SK-N-SH treated with all-trans-retinoic acid at 6 μM for 48 hours (cell line): ENCODE measurements around the gene DPP6.

Experiments
- ATAC-seq: fragments of 200-7000 bp; cut with Tn5 transposase; 3 replicates; pipeline ENCODE4 v1.9.1; 2020; ENCODE audit warnings: mild to moderate bottlenecking, moderate library complexity
- ARNTL ChIP-seq: fragments of 450-650 bp; formaldehyde crosslinking; IDR thresholded peaks from 2 replicates; pipeline ENCODE4 v1.5.0; 2020; ENCODE audit warnings: low read depth, mild to moderate bottlenecking, moderate library complexity, borderline replicate concordance
- BACH2 ChIP-seq: fragments of 250-450 bp; sonication (Bioruptor Pico); IDR thresholded peaks from 2 replicates; pipeline ENCODE4 v1.9.0; 2021; ENCODE audit warnings: mild to moderate bottlenecking, borderline replicate concordance
- CSDC2 ChIP-seq: fragments of 250-450 bp; sonication (Bioruptor Pico); IDR thresholded peaks from 2 replicates; pipeline ENCODE4 v1.5.0; 2020; ENCODE audit warnings: mild to moderate bottlenecking, moderate library complexity
- ESRRG ChIP-seq: fragments of 250-450 bp; sonication (Bioruptor Pico); IDR thresholded peaks from 2 replicates; pipeline ENCODE4 v1.6.1; 2021; ENCODE audit warnings: mild to moderate bottlenecking
- ISL1 ChIP-seq: fragments of 250-450 bp; sonication (Bioruptor Pico); IDR thresholded peaks from 2 replicates; pipeline ENCODE4 v2.1.2; 2022; ENCODE audit warnings: mild to moderate bottlenecking, moderate library complexity
- OSR1 ChIP-seq: fragments of 250-450 bp; sonication (Bioruptor Pico); IDR thresholded peaks from 2 replicates; pipeline ENCODE4 v1.8.0; 2022; ENCODE audit warnings: moderate library complexity, mild to moderate bottlenecking, inconsistent platforms
- PPARA ChIP-seq: fragments of 250-450 bp; sonication (Bioruptor Pico); IDR thresholded peaks from 2 replicates; pipeline ENCODE4 v1.5.0; 2020; ENCODE audit warnings: mild to moderate bottlenecking, borderline replicate concordance
- RARB ChIP-seq: fragments of 250-450 bp; sonication (Bioruptor Pico); IDR thresholded peaks from 2 replicates; pipeline ENCODE4 v1.8.0; 2021; ENCODE audit warnings: mild to moderate bottlenecking, moderate library complexity
- SNAI2 ChIP-seq: fragments of 250-450 bp; sonication (Bioruptor Pico); IDR thresholded peaks from 2 replicates; pipeline ENCODE4 v1.5.0; 2020; ENCODE audit warnings: mild to moderate bottlenecking, moderate library complexity
- TCF4 ChIP-seq: fragments of 250-450 bp; sonication (Bioruptor Pico); IDR thresholded peaks from 2 replicates; pipeline ENCODE4 v1.8.0; 2021; ENCODE audit warnings: mild to moderate bottlenecking, moderate library complexity, borderline replicate concordance
- TOX ChIP-seq: fragments of 250-450 bp; sonication (Bioruptor Pico); IDR thresholded peaks from 2 replicates; pipeline ENCODE4 v1.8.0; 2021; ENCODE audit warnings: mild to moderate bottlenecking, moderate library complexity, borderline replicate concordance
- ZC3H10 ChIP-seq: fragments of 250-450 bp; sonication (Bioruptor Pico); IDR thresholded peaks from 2 replicates; pipeline ENCODE4 v1.5.1; 2021; ENCODE audit warnings: mild to moderate bottlenecking, moderate library complexity
- ZFP3 ChIP-seq: fragments of 250-450 bp; sonication (Bioruptor Pico); IDR thresholded peaks from 2 replicates; pipeline ENCODE4 v1.5.0; 2020; ENCODE audit warnings: mild to moderate bottlenecking, moderate library complexity
- ZFP30 ChIP-seq: fragments of 450-650 bp; formaldehyde crosslinking; IDR thresholded peaks from 2 replicates; pipeline ENCODE4 v1.5.0; 2022; ENCODE audit warnings: mild to moderate bottlenecking, moderate library complexity
- ZNF8 ChIP-seq: fragments of 450-650 bp; formaldehyde crosslinking; IDR thresholded peaks from 2 replicates; pipeline ENCODE4 v1.5.0; 2020; ENCODE audit warnings: mild to moderate bottlenecking, moderate library complexity
- TF ChIP-seq, protein P1 (sequence below): fragments of 250-450 bp; sonication (Bioruptor Pico); IDR thresholded peaks from 2 replicates; pipeline ENCODE4 v1.8.0; 2020; ENCODE audit warnings: mild to moderate bottlenecking, moderate library complexity, borderline replicate concordance
- TF ChIP-seq, protein P2 (sequence below): fragments of 250-450 bp; sonication (Bioruptor Pico); IDR thresholded peaks from 2 replicates; pipeline ENCODE4 v1.5.1; 2021; ENCODE audit warnings: mild to moderate bottlenecking, moderate library complexity
- TF ChIP-seq, protein P3 (sequence below): fragments of 250-450 bp; sonication (Bioruptor Pico); IDR thresholded peaks from 2 replicates; pipeline ENCODE4 v1.8.0; 2021; ENCODE audit warnings: low read depth, mild to moderate bottlenecking, moderate library complexity, borderline replicate concordance
- TF ChIP-seq, protein P4 (sequence below): fragments of 250-450 bp; sonication (Bioruptor Pico); IDR thresholded peaks from 2 replicates; pipeline ENCODE4 v1.5.0; 2020; ENCODE audit warnings: mild to moderate bottlenecking, moderate library complexity

DPP6 gene

DNA sequence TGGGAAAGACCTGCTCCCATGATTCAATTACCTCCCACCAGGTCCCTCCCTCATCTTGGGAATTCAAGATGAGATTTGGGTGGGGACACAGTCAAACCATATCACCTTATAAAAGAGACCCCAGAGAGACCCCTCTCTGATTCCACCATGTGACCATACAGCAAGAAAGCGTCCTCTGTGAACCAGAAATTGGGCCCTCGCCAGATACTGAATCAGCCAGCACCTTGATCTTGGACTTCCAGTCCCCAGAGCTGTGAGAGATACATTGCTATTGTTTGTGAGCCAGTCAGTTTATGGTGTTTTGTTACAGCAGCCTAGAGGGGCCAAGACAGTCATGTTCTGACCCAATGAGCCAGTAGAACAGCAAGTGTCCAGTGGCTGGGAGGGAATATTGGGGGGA is 718.2 kb downstream of the DPP6 start:
- TF ChIP-seq TOX (CRISPR knock-in tag) (no peak), RARB (CRISPR knock-in tag) (no peak), BACH2 (CRISPR knock-in tag) (no peak), SNAI2 (no peak)

DNA sequence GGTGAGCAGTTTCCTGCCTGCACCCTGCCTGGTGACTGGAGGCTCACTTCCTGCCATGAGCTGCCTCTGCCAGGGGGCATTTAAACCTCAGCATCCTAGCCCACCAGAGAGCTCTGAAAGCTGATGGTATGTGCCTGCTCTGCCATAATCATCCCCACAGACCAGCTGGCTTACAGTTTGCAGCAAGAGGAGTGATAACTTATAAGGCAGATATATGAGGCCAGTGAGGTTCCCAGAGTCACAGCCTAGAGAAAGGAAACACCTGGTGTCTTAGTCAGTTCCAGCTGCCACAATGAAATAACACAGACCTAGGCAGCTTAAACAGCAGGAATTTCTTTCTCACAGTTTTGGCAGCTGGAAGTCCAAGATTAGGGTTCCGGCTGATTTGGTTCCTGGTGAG is 718.8 kb downstream of the DPP6 start:
- TF ChIP-seq ESRRG (CRISPR knock-in tag) (no peak), RARB (CRISPR knock-in tag) (no peak), ARNTL (no peak), OSR1 (no peak)
- TF ChIP-seq, protein P1, sequence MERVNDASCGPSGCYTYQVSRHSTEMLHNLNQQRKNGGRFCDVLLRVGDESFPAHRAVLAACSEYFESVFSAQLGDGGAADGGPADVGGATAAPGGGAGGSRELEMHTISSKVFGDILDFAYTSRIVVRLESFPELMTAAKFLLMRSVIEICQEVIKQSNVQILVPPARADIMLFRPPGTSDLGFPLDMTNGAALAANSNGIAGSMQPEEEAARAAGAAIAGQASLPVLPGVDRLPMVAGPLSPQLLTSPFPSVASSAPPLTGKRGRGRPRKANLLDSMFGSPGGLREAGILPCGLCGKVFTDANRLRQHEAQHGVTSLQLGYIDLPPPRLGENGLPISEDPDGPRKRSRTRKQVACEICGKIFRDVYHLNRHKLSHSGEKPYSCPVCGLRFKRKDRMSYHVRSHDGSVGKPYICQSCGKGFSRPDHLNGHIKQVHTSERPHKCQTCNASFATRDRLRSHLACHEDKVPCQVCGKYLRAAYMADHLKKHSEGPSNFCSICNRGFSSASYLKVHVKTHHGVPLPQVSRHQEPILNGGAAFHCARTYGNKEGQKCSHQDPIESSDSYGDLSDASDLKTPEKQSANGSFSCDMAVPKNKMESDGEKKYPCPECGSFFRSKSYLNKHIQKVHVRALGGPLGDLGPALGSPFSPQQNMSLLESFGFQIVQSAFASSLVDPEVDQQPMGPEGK (CRISPR knock-in tag) = no peak
- ATAC-seq = no peak

More for the DNA sequence above, 718.2 kb downstream of the DPP6 start:
- ATAC-seq = no peak

DNA sequence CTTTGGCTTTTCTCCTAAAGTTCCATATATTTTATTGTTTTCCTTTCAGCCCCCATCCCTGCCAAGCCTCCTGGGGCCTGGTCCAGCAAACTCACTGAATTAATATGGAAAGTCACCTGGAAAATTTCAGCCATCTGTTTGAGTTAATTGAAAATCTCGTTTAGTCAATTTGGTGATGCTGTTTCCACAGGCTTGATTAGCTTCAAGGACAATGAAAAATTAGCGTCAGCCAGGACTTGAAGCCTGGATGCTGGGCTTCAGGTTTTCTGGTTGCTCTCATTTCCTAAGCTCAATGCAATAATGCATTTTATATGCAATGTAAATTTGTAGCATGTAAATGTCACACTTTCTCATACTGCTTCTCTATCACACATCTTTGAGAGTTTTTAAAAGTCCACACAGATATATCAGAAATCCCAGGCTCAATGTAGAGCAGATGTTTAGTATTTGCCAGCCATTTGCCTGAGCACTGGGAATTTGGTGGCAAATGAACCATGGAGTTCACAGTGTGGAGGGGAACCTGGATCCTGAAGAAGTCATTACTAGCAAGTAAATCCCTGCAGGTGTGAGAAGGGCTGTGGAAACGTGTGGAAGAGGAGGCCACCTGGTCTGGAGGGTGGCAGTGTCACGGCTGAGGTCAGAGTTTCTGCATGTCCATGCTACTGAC is 722.2 kb downstream of the DPP6 start:
- ATAC-seq = no peak
- TF ChIP-seq, protein P2, sequence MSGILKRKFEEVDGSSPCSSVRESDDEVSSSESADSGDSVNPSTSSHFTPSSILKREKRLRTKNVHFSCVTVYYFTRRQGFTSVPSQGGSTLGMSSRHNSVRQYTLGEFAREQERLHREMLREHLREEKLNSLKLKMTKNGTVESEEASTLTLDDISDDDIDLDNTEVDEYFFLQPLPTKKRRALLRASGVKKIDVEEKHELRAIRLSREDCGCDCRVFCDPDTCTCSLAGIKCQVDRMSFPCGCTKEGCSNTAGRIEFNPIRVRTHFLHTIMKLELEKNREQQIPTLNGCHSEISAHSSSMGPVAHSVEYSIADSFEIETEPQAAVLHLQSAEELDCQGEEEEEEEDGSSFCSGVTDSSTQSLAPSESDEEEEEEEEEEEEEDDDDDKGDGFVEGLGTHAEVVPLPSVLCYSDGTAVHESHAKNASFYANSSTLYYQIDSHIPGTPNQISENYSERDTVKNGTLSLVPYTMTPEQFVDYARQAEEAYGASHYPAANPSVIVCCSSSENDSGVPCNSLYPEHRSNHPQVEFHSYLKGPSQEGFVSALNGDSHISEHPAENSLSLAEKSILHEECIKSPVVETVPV (CRISPR knock-in tag) = no peak
- no peak for TF ChIP-seq TOX (CRISPR knock-in tag)
- TF ChIP-seq, protein P3, sequence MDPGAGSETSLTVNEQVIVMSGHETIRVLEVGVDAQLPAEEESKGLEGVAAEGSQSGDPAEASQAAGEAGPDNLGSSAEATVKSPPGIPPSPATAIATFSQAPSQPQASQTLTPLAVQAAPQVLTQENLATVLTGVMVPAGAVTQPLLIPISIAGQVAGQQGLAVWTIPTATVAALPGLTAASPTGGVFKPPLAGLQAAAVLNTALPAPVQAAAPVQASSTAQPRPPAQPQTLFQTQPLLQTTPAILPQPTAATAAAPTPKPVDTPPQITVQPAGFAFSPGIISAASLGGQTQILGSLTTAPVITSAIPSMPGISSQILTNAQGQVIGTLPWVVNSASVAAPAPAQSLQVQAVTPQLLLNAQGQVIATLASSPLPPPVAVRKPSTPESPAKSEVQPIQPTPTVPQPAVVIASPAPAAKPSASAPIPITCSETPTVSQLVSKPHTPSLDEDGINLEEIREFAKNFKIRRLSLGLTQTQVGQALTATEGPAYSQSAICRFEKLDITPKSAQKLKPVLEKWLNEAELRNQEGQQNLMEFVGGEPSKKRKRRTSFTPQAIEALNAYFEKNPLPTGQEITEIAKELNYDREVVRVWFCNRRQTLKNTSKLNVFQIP (CRISPR knock-in tag) = no peak
- TF ChIP-seq, protein P4, sequence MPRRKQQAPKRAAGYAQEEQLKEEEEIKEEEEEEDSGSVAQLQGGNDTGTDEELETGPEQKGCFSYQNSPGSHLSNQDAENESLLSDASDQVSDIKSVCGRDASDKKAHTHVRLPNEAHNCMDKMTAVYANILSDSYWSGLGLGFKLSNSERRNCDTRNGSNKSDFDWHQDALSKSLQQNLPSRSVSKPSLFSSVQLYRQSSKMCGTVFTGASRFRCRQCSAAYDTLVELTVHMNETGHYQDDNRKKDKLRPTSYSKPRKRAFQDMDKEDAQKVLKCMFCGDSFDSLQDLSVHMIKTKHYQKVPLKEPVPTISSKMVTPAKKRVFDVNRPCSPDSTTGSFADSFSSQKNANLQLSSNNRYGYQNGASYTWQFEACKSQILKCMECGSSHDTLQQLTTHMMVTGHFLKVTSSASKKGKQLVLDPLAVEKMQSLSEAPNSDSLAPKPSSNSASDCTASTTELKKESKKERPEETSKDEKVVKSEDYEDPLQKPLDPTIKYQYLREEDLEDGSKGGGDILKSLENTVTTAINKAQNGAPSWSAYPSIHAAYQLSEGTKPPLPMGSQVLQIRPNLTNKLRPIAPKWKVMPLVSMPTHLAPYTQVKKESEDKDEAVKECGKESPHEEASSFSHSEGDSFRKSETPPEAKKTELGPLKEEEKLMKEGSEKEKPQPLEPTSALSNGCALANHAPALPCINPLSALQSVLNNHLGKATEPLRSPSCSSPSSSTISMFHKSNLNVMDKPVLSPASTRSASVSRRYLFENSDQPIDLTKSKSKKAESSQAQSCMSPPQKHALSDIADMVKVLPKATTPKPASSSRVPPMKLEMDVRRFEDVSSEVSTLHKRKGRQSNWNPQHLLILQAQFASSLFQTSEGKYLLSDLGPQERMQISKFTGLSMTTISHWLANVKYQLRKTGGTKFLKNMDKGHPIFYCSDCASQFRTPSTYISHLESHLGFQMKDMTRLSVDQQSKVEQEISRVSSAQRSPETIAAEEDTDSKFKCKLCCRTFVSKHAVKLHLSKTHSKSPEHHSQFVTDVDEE (CRISPR knock-in tag) = peak; percentile 74; the same call in 1 of the 2 replicates
- TF ChIP-seq TCF4 (CRISPR knock-in tag) = peak; percentile 84

DNA sequence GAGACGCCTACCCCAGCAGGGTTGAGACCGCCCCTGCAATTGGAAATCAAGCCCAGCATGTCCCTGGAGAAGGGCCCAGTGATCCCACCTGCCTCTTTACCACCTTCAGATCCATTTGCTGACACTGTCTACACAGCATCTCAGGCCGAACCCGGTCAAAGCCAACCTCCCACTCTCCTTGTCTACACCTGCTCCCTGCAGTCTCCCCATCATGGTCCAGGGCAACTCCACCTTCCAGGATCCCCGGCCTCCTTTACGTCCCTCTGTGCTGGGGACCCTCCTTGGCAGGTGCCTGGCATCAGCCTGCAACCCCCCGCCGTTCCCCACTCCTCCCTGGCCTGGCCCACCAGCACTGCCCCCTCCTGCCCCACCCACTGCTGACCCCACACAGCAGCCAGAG is 723.5 kb downstream of the DPP6 start:
- no peak for ATAC-seq
- no peak for TF ChIP-seq RARB (CRISPR knock-in tag)
- no peak for TF ChIP-seq ZFP3
- no peak for TF ChIP-seq ZC3H10 (CRISPR knock-in tag)
- TF ChIP-seq ARNTL = no peak
- no peak for TF ChIP-seq ESRRG (CRISPR knock-in tag)
- TF ChIP-seq, protein P1 (CRISPR knock-in tag) = no peak
- TF ChIP-seq ZNF8 = no peak
- no peak for TF ChIP-seq ISL1
- TF ChIP-seq PPARA = no peak
- TF ChIP-seq TOX (CRISPR knock-in tag) = no peak
- TF ChIP-seq CSDC2 = no peak
- TF ChIP-seq, protein P4 (CRISPR knock-in tag) = no peak
- no peak for TF ChIP-seq ZFP30 (CRISPR knock-in tag)
